22Rv1 (cell line): ENCODE data around the gene SREBF2.

ENCODE experiments used
- CTCF ChIP-seq: fragments of 450-650 bp; IDR thresholded peaks from 2 replicates; pipeline ENCODE4 v1.5.1; 2017; ENCODE audit warnings: mild to moderate bottlenecking
- ZFX ChIP-seq: fragments of 450-650 bp; IDR thresholded peaks from 2 replicates; pipeline ENCODE4 v1.6.1; 2017; ENCODE audit warnings: antibody characterized with exemption, borderline replicate concordance

GRCh38 chr22:41812805-41813545 is 19.9 kb upstream of the SREBF2 start:
- TF ChIP-seq CTCF (no peak), ZFX (no peak)
